Right atrium auricular region (tissue), 2 donors: ENCODE measurements around the gene MAPK10. TPM values are rescaled to one million over a fixed set of nuclear protein-coding genes. Genes with fewer than 3 reads are reported as not detected.
"Not testable (repeated sequence)": the region's sequence is repeated elsewhere in the genome, so short reads cannot be mapped to it uniquely, and the experiment has no call there.

Experiments used
- DNase-seq: peaks from one replicate; pipeline ENCODE4 v3.0.0-alpha.2; 2019; ENCODE audit warnings: low spot score
- H3K27ac ChIP-seq, 2 donors: fragments of 200-600 bp; sonication (generic); 1 replicate in 1 of 2; 2 replicates in 1 of 2; pipeline ENCODE4 v1.5.1; 2016 to 2019
- H3K27me3 ChIP-seq, 2 donors: fragments of 200-600 bp; sonication (generic); one replicate each; pipeline versions ENCODE4 v1.5.1 to v1.6.0; 2017 to 2019
- H3K36me3 ChIP-seq: fragments of 200-600 bp; sonication (generic); one replicate; pipeline ENCODE4 v1.5.1; 2016
- H3K4me1 ChIP-seq, 2 donors: fragments of 200-600 bp; sonication (generic); one replicate each; pipeline versions ENCODE4 v1.5.1 to v1.6.0; 2017 to 2019
- H3K4me3 ChIP-seq, 2 donors: fragments of 200-600 bp; sonication (generic); 1 replicate in 1 of 2; 2 replicates in 1 of 2; pipeline ENCODE4 v1.5.1; 2017 to 2019; ENCODE audit warnings: mild to moderate bottlenecking in 1 of 2, moderate library complexity in 1 of 2
- H3K9me3 ChIP-seq, 2 donors: fragments of 200-600 bp; sonication (generic); one replicate each; pipeline ENCODE4 v1.5.1; 2019
- total RNA-seq, 2 donors: library from RNA; depleted of rRNA; stranded (reverse); fragments of >200 nt; gene quantifications; one replicate each; pipeline ENCODE4 v1.1.0, GENCODE V29; 2016
- TF ChIP-seq, protein P1 (sequence below), 2 donors: fragments of 200-600 bp; sonication (generic); IDR thresholded peaks; one replicate each; pipeline ENCODE4 v1.5.1; 2019; ENCODE audit warnings: antibody characterized with exemption in 2 of 2

Gene MAPK10
- total RNA-seq, 2 donors from 2014 or later, result 2.6 to 3.1 TPM

DNA sequence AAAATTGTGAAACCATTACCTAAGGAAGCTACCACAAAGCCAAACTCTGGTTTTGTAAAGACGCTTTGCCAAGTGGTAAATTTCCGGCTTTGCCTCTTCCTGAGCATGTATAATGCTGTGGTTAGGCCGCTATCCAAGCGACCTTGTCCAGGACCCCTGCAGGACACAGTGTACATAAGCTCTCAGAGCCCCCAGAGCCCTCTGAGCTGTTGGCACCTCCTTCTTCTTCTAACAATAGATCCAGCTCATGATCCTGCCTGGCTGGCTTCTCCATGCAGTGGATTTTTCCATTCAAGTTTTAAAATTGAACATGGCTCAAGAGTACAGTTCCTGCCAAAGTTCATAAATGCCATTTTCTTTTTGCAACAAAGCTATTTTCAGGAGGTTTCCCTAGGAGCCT is 326.7 kb downstream of the MAPK10 start:
- Histone ChIP-seq H3K36me3 (no peaks in the 10 kb centered on the region), H3K4me1 (peaks cover 0 to 33% of the 10 kb centered on the region in 2 donors), H3K4me3 (peak overlapping the region in 1 of 2 donors; percentile 7), H3K27me3 (no peaks in the 10 kb centered on the region), H3K27ac (peak overlapping the region; percentile 81 to 88), H3K9me3 (no peaks in the 10 kb centered on the region)
- TF ChIP-seq, protein P1, sequence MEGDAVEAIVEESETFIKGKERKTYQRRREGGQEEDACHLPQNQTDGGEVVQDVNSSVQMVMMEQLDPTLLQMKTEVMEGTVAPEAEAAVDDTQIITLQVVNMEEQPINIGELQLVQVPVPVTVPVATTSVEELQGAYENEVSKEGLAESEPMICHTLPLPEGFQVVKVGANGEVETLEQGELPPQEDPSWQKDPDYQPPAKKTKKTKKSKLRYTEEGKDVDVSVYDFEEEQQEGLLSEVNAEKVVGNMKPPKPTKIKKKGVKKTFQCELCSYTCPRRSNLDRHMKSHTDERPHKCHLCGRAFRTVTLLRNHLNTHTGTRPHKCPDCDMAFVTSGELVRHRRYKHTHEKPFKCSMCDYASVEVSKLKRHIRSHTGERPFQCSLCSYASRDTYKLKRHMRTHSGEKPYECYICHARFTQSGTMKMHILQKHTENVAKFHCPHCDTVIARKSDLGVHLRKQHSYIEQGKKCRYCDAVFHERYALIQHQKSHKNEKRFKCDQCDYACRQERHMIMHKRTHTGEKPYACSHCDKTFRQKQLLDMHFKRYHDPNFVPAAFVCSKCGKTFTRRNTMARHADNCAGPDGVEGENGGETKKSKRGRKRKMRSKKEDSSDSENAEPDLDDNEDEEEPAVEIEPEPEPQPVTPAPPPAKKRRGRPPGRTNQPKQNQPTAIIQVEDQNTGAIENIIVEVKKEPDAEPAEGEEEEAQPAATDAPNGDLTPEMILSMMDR (IDR thresholded peaks at IDR 0.05), result no peak
- DNase-seq, result peak; percentile 72

DNA sequence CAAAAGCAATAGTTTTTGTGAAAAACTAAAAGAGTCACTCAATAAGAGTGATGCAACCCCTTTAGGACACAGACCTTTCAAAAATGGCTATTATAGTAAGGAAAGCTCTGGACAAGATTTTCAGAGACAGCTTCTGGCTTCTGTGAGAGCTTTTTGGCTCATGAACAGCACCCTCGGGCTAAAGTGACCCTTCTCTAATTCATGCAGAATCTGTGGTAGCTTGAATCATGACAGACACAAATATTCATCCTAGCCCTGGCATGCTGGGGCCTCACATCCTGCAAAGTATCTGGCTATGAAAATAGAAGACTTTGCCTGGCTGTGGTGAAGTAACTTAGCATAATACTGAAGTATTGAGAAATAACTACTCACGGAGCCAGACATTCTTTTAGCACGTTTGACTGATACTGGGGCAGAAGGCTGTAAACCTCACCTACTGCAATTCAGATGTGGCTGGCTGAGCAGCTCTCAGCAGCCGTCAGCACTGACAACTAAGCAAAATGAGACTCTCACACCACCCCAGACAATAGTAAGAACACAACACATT is 327.3 kb downstream of the MAPK10 start:
- Histone ChIP-seq H3K27me3 (no peaks in the 10 kb centered on the region), H3K4me1 (peaks cover 0 to 31% of the 10 kb centered on the region in 2 donors), H3K4me3 (no peak overlapping the region), H3K27ac (peak overlapping the region; percentile 81 to 88), H3K36me3 (no peaks in the 10 kb centered on the region), H3K9me3 (no peaks in the 10 kb centered on the region)
- TF ChIP-seq, protein P1 (IDR thresholded peaks at IDR 0.05), result no peak
- no peak for DNase-seq

DNA sequence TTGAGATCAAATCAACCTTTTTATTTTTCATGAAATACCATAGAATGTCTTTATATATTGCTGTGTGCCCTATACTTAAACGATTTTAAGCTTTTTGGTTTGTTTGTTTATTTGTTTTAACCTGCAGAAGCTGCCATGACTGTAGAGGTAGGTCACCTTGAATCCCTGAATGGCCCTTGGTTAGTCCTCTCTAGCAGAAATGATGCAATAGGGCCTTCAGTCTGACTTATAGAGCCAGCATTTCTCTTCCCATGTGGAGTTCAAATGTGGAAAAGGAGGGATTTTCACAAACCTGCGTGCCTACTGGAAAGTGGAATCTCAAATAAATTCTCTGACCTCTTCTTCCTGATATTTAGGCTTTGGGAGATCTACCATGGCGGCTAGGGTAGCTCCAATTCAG is 327.9 kb downstream of the MAPK10 start:
- Histone ChIP-seq H3K27me3 (no peaks in the 10 kb centered on the region), H3K27ac (peak overlapping the region; percentile 81 to 88), H3K4me3 (no peak overlapping the region), H3K36me3 (no peaks in the 10 kb centered on the region), H3K4me1 (peaks cover 0 to 28% of the 10 kb centered on the region in 2 donors), H3K9me3 (no peaks in the 10 kb centered on the region)
- DNase-seq, result no peak
- TF ChIP-seq, protein P1 (IDR thresholded peaks at IDR 0.05), result no peak

DNA sequence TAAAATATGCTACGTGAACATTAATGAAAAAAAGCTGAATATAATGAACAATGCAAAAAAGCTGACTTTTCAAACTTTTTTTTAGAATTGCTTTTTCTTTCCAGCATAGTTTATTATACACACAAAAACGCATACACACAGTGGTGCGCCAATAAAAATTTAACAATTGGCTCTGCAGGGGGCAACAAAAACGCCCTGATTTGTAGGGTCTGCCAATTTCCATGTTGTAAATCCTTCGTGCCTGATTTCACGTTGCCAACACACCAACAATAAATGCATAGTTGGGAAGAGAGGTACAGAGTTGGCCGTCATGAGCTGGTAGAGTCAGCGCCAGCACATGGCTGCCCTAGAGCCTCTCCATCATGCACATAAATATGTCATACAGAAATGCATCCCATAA is 333.1 kb downstream of the MAPK10 start:
- Histone ChIP-seq H3K4me1 (no peaks in the 10 kb centered on the region), H3K9me3 (no peaks in the 10 kb centered on the region), H3K27me3 (no peaks in the 10 kb centered on the region), H3K4me3 (no peak overlapping the region), H3K27ac (no peak overlapping the region), H3K36me3 (no peaks in the 10 kb centered on the region)
- no peak for DNase-seq
- TF ChIP-seq, protein P1 (IDR thresholded peaks at IDR 0.05), result no peak

- not testable (repeated sequence) for H3K27ac ChIP-seq, DNase-seq, H3K27me3 ChIP-seq, H3K4me3 ChIP-seq, H3K4me1 ChIP-seq, H3K36me3 ChIP-seq, H3K9me3 ChIP-seq
Observed at GRCh38 chr4:86021671-86022070, 338.2 kb downstream of the MAPK10 start.

- peaks cover 0 to 3% of the 10 kb centered on the region in 2 donors for H3K4me1 ChIP-seq
- no peak overlapping the region for H3K27ac ChIP-seq
Observed at GRCh38 chr4:86019906-86020305, 339.9 kb downstream of the MAPK10 start.

More at GRCh38 chr4:86019906-86020305, 339.9 kb downstream of the MAPK10 start:
- TF ChIP-seq, protein P1 (IDR thresholded peaks at IDR 0.05), result no peak
- Histone ChIP-seq H3K4me3 (no peak overlapping the region), H3K9me3 (no peaks in the 10 kb centered on the region), H3K36me3 (no peaks in the 10 kb centered on the region), H3K27me3 (no peaks in the 10 kb centered on the region)
- DNase-seq, result no peak
